B cell (primary cell): ENCODE data around the gene CDH12. TPM values are rescaled to one million over a fixed set of nuclear protein-coding genes. Genes with fewer than 3 reads are reported as not detected.
"Not testable (repeated sequence)": the region's sequence is repeated elsewhere in the genome, so short reads cannot be mapped to it uniquely, and the experiment has no call there.

Source experiments
- ATAC-seq: fragments of 200-7000 bp; cut with Tn5 transposase; one replicate; pipeline ENCODE4 v1.10.0; 2021; ENCODE audit warnings: low read depth, mild to moderate bottlenecking, moderate number of reproducible peaks, moderate library complexity
- CTCF ChIA-PET: fragments of 350-600 bp; sonication (Branson Sonifier 250); formaldehyde crosslinking; loops from one replicate; lab custom pipeline; 2021; ENCODE audit warnings: antibody characterized with exemption, inconsistent platforms; lab: Charles Lee
- POLR2A ChIA-PET: fragments of 350-600 bp; sonication (Branson Sonifier 250); formaldehyde crosslinking; loops from one replicate; lab custom pipeline; 2021; ENCODE audit warnings: antibody characterized with exemption; lab: Charles Lee
- DNase-seq: peaks from one replicate; pipeline ENCODE4 v3.0.0; 2013
- H2AFZ ChIP-seq: 2 replicates; pipeline ENCODE4 v1.6.1; 2012; ENCODE audit warnings: mild to moderate bottlenecking, low read depth, low read length; ENCODE audit not compliant: insufficient read depth, poor library complexity, severe bottlenecking
- H3K27ac ChIP-seq, 2 donors: 1 replicate in 1 of 2; 2 replicates in 1 of 2; pipeline ENCODE4 v1.5.1; 2012 to 2013; ENCODE audit warnings: low read length in 2 of 2, mild to moderate bottlenecking in 2 of 2, moderate library complexity in 1 of 2
- H3K27me3 ChIP-seq, 4 experiments: fragments of 200-600 bp in 1 of 4; sonication (generic) in 1 of 4; replicated peaks in 1 of 4; 1 replicate in 2 of 4; 2 replicates in 2 of 4; pipeline versions ENCODE4 v1.6.1 to v1.7.0; 2013 to 2016; ENCODE audit warnings: low read length in 3 of 4, mild to moderate bottlenecking in 2 of 4, mixed read lengths in 1 of 4, moderate library complexity in 1 of 4; ENCODE audit not compliant: insufficient read depth in 4 of 4, control insufficient read depth in 3 of 4; ENCODE audit errors: control extremely low read depth in 1 of 4
- H3K36me3 ChIP-seq, 2 experiments: replicated peaks in 1 of 2; 1 replicate in 1 of 2; 2 replicates in 1 of 2; pipeline versions ENCODE4 v1.6.1 to v1.7.1; 2013; ENCODE audit warnings: low read length in 1 of 2; ENCODE audit not compliant: insufficient read depth in 2 of 2, control insufficient read depth in 1 of 2; ENCODE audit errors: control extremely low read depth in 1 of 2, extremely low read depth in 1 of 2
- H3K4me1 ChIP-seq, 2 donors: fragments of 200-600 bp in 1 of 2; sonication (generic) in 1 of 2; 1 replicate in 1 of 2; 2 replicates in 1 of 2; pipeline versions ENCODE4 v1.5.1 to v1.6.1; 2013 to 2017; ENCODE audit warnings: low read length in 2 of 2; ENCODE audit not compliant: control insufficient read depth in 2 of 2, insufficient read depth in 2 of 2
- H3K4me2 ChIP-seq: replicated peaks from 2 replicates; pipeline ENCODE3; 2012; ENCODE audit warnings: mild to moderate bottlenecking, low read depth, low read length; ENCODE audit not compliant: poor library complexity, severe bottlenecking
- H3K4me3 ChIP-seq, 5 experiments: fragments of 200-600 bp in 1 of 5; sonication (generic) in 1 of 5; 1 replicate in 3 of 5; 2 replicates in 2 of 5; pipeline versions ENCODE4 v1.5.1 to v1.7.0; 2011 to 2016; ENCODE audit warnings: low read length in 4 of 5, mild to moderate bottlenecking in 4 of 5, low read depth in 2 of 5, control low read depth in 1 of 5, moderate library complexity in 1 of 5; ENCODE audit not compliant: insufficient read depth in 1 of 5; ENCODE audit errors: control extremely low read depth in 1 of 5, extremely low read depth in 1 of 5
- H3K79me2 ChIP-seq: fragments of 200-600 bp; sonication (generic); one replicate; pipeline ENCODE4 v1.6.0; 2016; ENCODE audit warnings: low read length; ENCODE audit not compliant: control insufficient read depth, insufficient read depth
- H3K9ac ChIP-seq: fragments of 200-600 bp; sonication (generic); 2 replicates; pipeline ENCODE4 v1.6.1; 2017; ENCODE audit warnings: mild to moderate bottlenecking, low read length, moderate library complexity
- H3K9me3 ChIP-seq, 3 donors: one replicate each; pipeline versions ENCODE4 v1.6.1 to v1.7.1; 2013; ENCODE audit warnings: low read length in 2 of 3; ENCODE audit not compliant: control insufficient read depth in 2 of 3, insufficient read depth in 1 of 3; ENCODE audit errors: control extremely low read depth in 1 of 3
- H4K20me1 ChIP-seq: 2 replicates; pipeline ENCODE4 v1.6.0; 2012; ENCODE audit warnings: mild to moderate bottlenecking, low read length; ENCODE audit not compliant: insufficient read depth, control insufficient read depth, poor library complexity, severe bottlenecking
- H3K27ac Mint-ChIP-seq: one replicate; pipeline ENCODE4 v1.8.0; 2021; ENCODE audit warnings: mixed read lengths
- H3K27me3 Mint-ChIP-seq: one replicate; pipeline ENCODE4 v1.8.0; 2021; ENCODE audit warnings: mixed read lengths
- H3K4me1 Mint-ChIP-seq: one replicate; pipeline ENCODE4 v1.8.0; 2021; ENCODE audit warnings: mixed read lengths
- H3K4me3 Mint-ChIP-seq: one replicate; pipeline ENCODE4 v1.8.0; 2021; ENCODE audit warnings: mixed read lengths
- H3K9me3 Mint-ChIP-seq: one replicate; pipeline ENCODE4 v1.8.0; 2022; ENCODE audit warnings: mixed read lengths; ENCODE audit not compliant: insufficient read depth
- EZH2 ChIP-seq: IDR thresholded peaks from 2 replicates; pipeline ENCODE4 v1.6.1; 2012; ENCODE audit warnings: borderline replicate concordance, low read depth, mild to moderate bottlenecking, moderate library complexity, low read length; ENCODE audit not compliant: insufficient read depth, poor library complexity, severe bottlenecking
- WGBS: methylation state at CpG from one replicate; pipeline ENCODE4 v1.1.5; 2013; ENCODE audit warnings: missing lambda C conversion rate; ENCODE audit not compliant: insufficient coverage; 5-methylcytosine and 5-hydroxymethylcytosine counted together
- intact Hi-C: fragments of 100-400 bp; cut with micrococcal nuclease; formaldehyde crosslinking; loops from one replicate; pipeline ENCODE4 v1.10.0; 2022
- polyA plus RNA-seq: library from polyadenylated mRNA; depleted of rRNA; stranded (reverse); fragments of >200 nt; gene quantifications from 2 replicates; pipeline ENCODE4 v1.2.3, GENCODE V29; 2012
- total RNA-seq, 2 donors: library from RNA; stranded (reverse); fragments of 120-200 nt in 1 of 2; gene quantifications; 1 replicate in 1 of 2; 2 replicates in 1 of 2; pipeline versions ENCODE4 v1.2.3 to v1.2.4, GENCODE V29; 2013 to 2022
- TF ChIP-seq, protein P1 (sequence below): fragments of 200-600 bp; IDR thresholded peaks from one replicate; pipeline ENCODE4 v1.8.0; 2022; ENCODE audit warnings: antibody characterized with exemption, mild to moderate bottlenecking

The CDH12 gene
- total and polyA plus RNA-seq, 2 donors (not counting 1 experiment from before 2014, with no cell fraction given): not detected

DNA sequence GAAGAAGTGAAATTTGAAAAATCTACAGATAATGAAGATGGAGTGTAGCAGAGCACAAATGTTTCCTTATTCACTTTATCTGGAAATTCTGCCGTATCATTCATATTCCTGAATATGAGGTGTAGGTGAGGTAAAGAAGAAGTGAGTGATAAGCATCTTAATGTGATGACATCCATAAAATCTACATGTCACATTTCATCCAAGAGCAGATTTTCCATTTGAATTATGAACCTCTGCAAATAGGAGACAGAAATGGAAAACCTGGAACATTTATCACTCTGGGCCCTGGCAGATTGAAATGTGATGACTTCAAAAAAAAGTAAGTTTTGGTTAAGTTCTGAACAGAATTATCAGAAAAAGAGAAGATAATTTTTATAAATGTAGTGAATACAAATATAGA lies 240.2 kb downstream of the CDH12 start:
- Histone ChIP-seq H3K4me1 (no peaks in the 10 kb centered on the region), H3K36me3 (no peaks in the 10 kb centered on the region), H2AFZ (no peak overlapping the region), H3K4me2 (no peak overlapping the region), H3K27ac (no peak overlapping the region), H3K4me3 (no peak overlapping the region), H3K9me3 (peaks cover 0 to 2% (median 0%) of the 10 kb centered on the region in 3 donors), H4K20me1 (no peaks in the 10 kb centered on the region), H3K79me2 (no peaks in the 10 kb centered on the region), H3K27me3 (no peaks in the 10 kb centered on the region), H3K9ac (no peak overlapping the region)
- intact Hi-C loops: no loop called here
- H3K4me1 Mint-ChIP-seq: no peaks in the 10 kb centered on the region
- ChIA-PET CTCF (no interaction called here), POLR2A (no interaction called here)
- no CpG with 5 or more reads among the region's 1 CpG for WGBS
- ATAC-seq (no peak), DNase-seq (no peak)
- TF ChIP-seq EZH2: no peak
- TF ChIP-seq, protein P1, sequence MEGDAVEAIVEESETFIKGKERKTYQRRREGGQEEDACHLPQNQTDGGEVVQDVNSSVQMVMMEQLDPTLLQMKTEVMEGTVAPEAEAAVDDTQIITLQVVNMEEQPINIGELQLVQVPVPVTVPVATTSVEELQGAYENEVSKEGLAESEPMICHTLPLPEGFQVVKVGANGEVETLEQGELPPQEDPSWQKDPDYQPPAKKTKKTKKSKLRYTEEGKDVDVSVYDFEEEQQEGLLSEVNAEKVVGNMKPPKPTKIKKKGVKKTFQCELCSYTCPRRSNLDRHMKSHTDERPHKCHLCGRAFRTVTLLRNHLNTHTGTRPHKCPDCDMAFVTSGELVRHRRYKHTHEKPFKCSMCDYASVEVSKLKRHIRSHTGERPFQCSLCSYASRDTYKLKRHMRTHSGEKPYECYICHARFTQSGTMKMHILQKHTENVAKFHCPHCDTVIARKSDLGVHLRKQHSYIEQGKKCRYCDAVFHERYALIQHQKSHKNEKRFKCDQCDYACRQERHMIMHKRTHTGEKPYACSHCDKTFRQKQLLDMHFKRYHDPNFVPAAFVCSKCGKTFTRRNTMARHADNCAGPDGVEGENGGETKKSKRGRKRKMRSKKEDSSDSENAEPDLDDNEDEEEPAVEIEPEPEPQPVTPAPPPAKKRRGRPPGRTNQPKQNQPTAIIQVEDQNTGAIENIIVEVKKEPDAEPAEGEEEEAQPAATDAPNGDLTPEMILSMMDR: no peak
- H3K27me3 Mint-ChIP-seq: no peaks in the 10 kb centered on the region
- H3K9me3 Mint-ChIP-seq: peaks cover 4% of the 10 kb centered on the region
- no peak overlapping the region for H3K27ac Mint-ChIP-seq
- H3K4me3 Mint-ChIP-seq: no peak overlapping the region

DNA sequence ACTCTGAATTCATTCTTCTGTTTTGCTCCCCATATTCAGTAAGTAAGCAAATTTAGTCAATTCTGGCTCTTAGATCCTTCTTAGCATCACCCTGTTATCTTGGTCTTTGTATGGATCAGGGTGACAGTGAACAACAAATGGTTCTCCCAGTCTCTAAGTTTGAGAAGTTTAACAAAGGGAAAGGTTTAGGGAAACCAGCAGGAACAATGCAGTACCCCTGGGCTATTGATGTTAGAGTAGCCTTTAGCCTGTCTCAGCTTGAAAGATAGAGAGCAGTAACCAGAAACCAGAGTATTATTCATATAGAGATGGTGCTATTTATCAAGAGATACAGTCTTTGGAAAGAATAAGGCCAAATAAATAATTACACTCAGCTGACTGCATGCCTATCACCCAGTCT lies 241.8 kb downstream of the CDH12 start:
- H3K4me3 Mint-ChIP-seq: no peak overlapping the region

DNA sequence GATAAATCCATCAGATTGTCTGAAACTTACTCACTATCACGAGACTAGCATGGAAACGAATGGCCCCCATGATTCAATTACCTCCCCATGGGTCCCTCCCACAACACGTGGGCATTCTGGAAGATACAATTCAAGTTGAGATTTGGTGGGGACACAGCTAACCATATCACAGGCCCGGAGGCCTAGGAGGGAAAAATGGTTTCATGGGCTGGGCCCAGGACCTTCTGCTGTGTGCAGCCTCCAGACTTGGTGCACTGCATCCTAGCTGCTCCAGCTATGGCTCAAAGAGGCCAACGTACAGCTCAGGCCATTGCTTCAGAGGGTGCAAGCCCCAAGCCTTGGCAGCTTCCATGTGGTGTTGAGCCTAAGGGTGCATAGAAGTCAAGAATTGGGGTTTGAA lies 245.6 kb downstream of the CDH12 start:
- H3K9me3 ChIP-seq: peaks cover 0 to 17% (median 0%) of the 10 kb centered on the region in 3 donors
- DNase-seq, H3K27me3 Mint-ChIP-seq, H3K36me3 ChIP-seq, H3K9ac ChIP-seq, H3K27me3 ChIP-seq, H3K4me1 Mint-ChIP-seq, H3K4me1 ChIP-seq, intact Hi-C loops, H3K9me3 Mint-ChIP-seq, H3K27ac Mint-ChIP-seq, H3K4me3 ChIP-seq, H3K27ac ChIP-seq, H3K79me2 ChIP-seq, H2AFZ ChIP-seq, ATAC-seq, H3K4me3 Mint-ChIP-seq, POLR2A ChIA-PET, H3K4me2 ChIP-seq, CTCF ChIA-PET, H4K20me1 ChIP-seq: not testable (repeated sequence)
- WGBS: 50% methylated on average over 3 of the region's 5 CpGs

More for the DNA sequence above, 241.8 kb downstream of the CDH12 start:
- Mint-ChIP-seq H3K27me3 (no peaks in the 10 kb centered on the region), H3K27ac (no peak overlapping the region), H3K9me3 (peaks cover 8% of the 10 kb centered on the region), H3K4me1 (no peaks in the 10 kb centered on the region)
- intact Hi-C loops: no loop called here
- Histone ChIP-seq H3K36me3 (no peaks in the 10 kb centered on the region), H3K4me3 (no peak overlapping the region), H3K27ac (no peak overlapping the region), H2AFZ (no peak overlapping the region), H3K4me2 (no peak overlapping the region), H3K79me2 (no peaks in the 10 kb centered on the region), H3K9me3 (peaks cover 0 to 9% (median 0%) of the 10 kb centered on the region in 3 donors), H4K20me1 (no peaks in the 10 kb centered on the region), H3K9ac (no peak overlapping the region), H3K27me3 (no peaks in the 10 kb centered on the region), H3K4me1 (no peaks in the 10 kb centered on the region)
- ChIA-PET POLR2A (no interaction called here), CTCF (no interaction called here)
- ATAC-seq (no peak), DNase-seq (no peak)
- TF ChIP-seq, protein P1: no peak
- no peak for TF ChIP-seq EZH2
